ENCODE data around the gene CFAP77. TPM values are rescaled to one million over a fixed set of nuclear protein-coding genes. Genes with fewer than 3 reads are reported as not detected.
"Not testable (repeated sequence)": the region's sequence is repeated elsewhere in the genome, so short reads cannot be mapped to it uniquely, and the experiment has no call there.

Gene CFAP77
- total RNA-seq, 2 donors from 2014 or later = not detected

- no peaks in the 10 kb centered on the region for H3K9me3 Mint-ChIP-seq
- no peaks in the 10 kb centered on the region for H3K4me1 Mint-ChIP-seq
These were observed 146.2 kb downstream of the CFAP77 start for GRCh38 chr9:132556235-132556634.

GRCh38 chr9:132556714-132557113 is 146.7 kb downstream of the CFAP77 start:
- Mint-ChIP-seq H3K4me3 (no peak overlapping the region), H3K9me3 (no peaks in the 10 kb centered on the region), H3K4me1 (no peaks in the 10 kb centered on the region), H3K27me3 (peaks cover 26% of the 10 kb centered on the region), H3K27ac (no peak overlapping the region), H3K36me3 (ENCODE audit: low read depth) (no peaks in the 10 kb centered on the region)
- ATAC-seq (replicated peaks) = no peak

More at GRCh38 chr9:132556235-132556634, 146.2 kb downstream of the CFAP77 start:
- no peak for ATAC-seq (replicated peaks)
- Mint-ChIP-seq H3K36me3 (ENCODE audit: low read depth) (no peaks in the 10 kb centered on the region), H3K4me3 (no peak overlapping the region), H3K27ac (no peak overlapping the region), H3K27me3 (peaks cover 26% of the 10 kb centered on the region)

- Mint-ChIP-seq H3K4me1 (no peaks in the 10 kb centered on the region), H3K9me3 (no peaks in the 10 kb centered on the region), H3K27me3 (peaks cover 26% of the 10 kb centered on the region), H3K27ac (no peak overlapping the region), H3K4me3 (no peak overlapping the region), H3K36me3 (ENCODE audit: low read depth) (no peaks in the 10 kb centered on the region)
- ATAC-seq (replicated peaks) = no peak
These were observed 147.1 kb downstream of the CFAP77 start for GRCh38 chr9:132557159-132557558.

- no peaks in the 10 kb centered on the region for H3K9me3 Mint-ChIP-seq
- no peaks in the 10 kb centered on the region for H3K36me3 Mint-ChIP-seq (ENCODE audit: low read depth)
- H3K27ac Mint-ChIP-seq = no peak overlapping the region
- peaks cover 26% of the 10 kb centered on the region for H3K27me3 Mint-ChIP-seq
- H3K4me1 Mint-ChIP-seq = no peaks in the 10 kb centered on the region
- no peak for ATAC-seq (replicated peaks)
- no peak overlapping the region for H3K4me3 Mint-ChIP-seq
These were observed 149.7 kb downstream of the CFAP77 start for GRCh38 chr9:132559711-132560110.

- H3K9me3 Mint-ChIP-seq = no peaks in the 10 kb centered on the region
- no peak for ATAC-seq (replicated peaks)
- H3K27ac Mint-ChIP-seq = no peak overlapping the region
- H3K27me3 Mint-ChIP-seq = peaks cover 20% of the 10 kb centered on the region
- H3K36me3 Mint-ChIP-seq (ENCODE audit: low read depth) = no peaks in the 10 kb centered on the region
- H3K4me1 Mint-ChIP-seq = no peaks in the 10 kb centered on the region
- H3K4me3 Mint-ChIP-seq = no peak overlapping the region
These were observed 150.7 kb downstream of the CFAP77 start for GRCh38 chr9:132560616-132561202.

GRCh38 chr9:132562306-132562573 is 152.2 kb downstream of the CFAP77 start:
- Mint-ChIP-seq H3K27me3 (peaks cover 21% of the 10 kb centered on the region), H3K4me1 (no peaks in the 10 kb centered on the region), H3K27ac (no peak overlapping the region), H3K4me3 (no peak overlapping the region), H3K9me3 (no peaks in the 10 kb centered on the region), H3K36me3 (ENCODE audit: low read depth) (no peaks in the 10 kb centered on the region)
- ATAC-seq (replicated peaks) = no peak

GRCh38 chr9:132564526-132564925 is 154.5 kb downstream of the CFAP77 start:
- peaks cover 19% of the 10 kb centered on the region for H3K27me3 Mint-ChIP-seq
- H3K36me3 Mint-ChIP-seq (ENCODE audit: low read depth) = no peaks in the 10 kb centered on the region

GRCh38 chr9:132568787-132569186 is 158.8 kb downstream of the CFAP77 start:
- ATAC-seq (replicated peaks); H3K4me1 Mint-ChIP-seq; H3K4me3 Mint-ChIP-seq; H3K27ac Mint-ChIP-seq; H3K9me3 Mint-ChIP-seq; H3K36me3 Mint-ChIP-seq (ENCODE audit: low read depth): not testable (repeated sequence)
- peaks cover 22% of the 10 kb centered on the region for H3K27me3 Mint-ChIP-seq

More at GRCh38 chr9:132564526-132564925, 154.5 kb downstream of the CFAP77 start:
- Mint-ChIP-seq H3K4me1 (no peaks in the 10 kb centered on the region), H3K9me3 (no peaks in the 10 kb centered on the region), H3K4me3 (no peak overlapping the region), H3K27ac (no peak overlapping the region)
- no peak for ATAC-seq (replicated peaks)

- Mint-ChIP-seq H3K27ac (no peak overlapping the region), H3K4me3 (no peak overlapping the region), H3K4me1 (no peaks in the 10 kb centered on the region), H3K36me3 (ENCODE audit: low read depth) (no peaks in the 10 kb centered on the region), H3K9me3 (no peaks in the 10 kb centered on the region), H3K27me3 (peaks cover 37% of the 10 kb centered on the region)
- no peak for ATAC-seq (replicated peaks)
These were observed 162.0 kb downstream of the CFAP77 start for GRCh38 chr9:132571806-132572600.

- Mint-ChIP-seq H3K27ac (no peak overlapping the region), H3K9me3 (no peaks in the 10 kb centered on the region), H3K27me3 (peaks cover 39% of the 10 kb centered on the region), H3K4me3 (no peak overlapping the region), H3K4me1 (no peaks in the 10 kb centered on the region), H3K36me3 (ENCODE audit: low read depth) (no peaks in the 10 kb centered on the region)
- ATAC-seq (replicated peaks) = no peak
These were observed 162.9 kb downstream of the CFAP77 start for GRCh38 chr9:132572921-132573320.

- H3K9me3 Mint-ChIP-seq = no peaks in the 10 kb centered on the region
- ATAC-seq (replicated peaks) = peak; percentile 69
- no peaks in the 10 kb centered on the region for H3K4me1 Mint-ChIP-seq
- H3K4me3 Mint-ChIP-seq = no peak overlapping the region
- H3K27me3 Mint-ChIP-seq = peaks cover 46% of the 10 kb centered on the region
- H3K36me3 Mint-ChIP-seq (ENCODE audit: low read depth) = no peaks in the 10 kb centered on the region
- H3K27ac Mint-ChIP-seq = no peak overlapping the region
These were observed 165.1 kb downstream of the CFAP77 start for GRCh38 chr9:132575005-132575609.

GRCh38 chr9:132575811-132576210 is 165.8 kb downstream of the CFAP77 start:
- Mint-ChIP-seq H3K36me3 (ENCODE audit: low read depth) (no peaks in the 10 kb centered on the region), H3K4me1 (no peaks in the 10 kb centered on the region), H3K9me3 (no peaks in the 10 kb centered on the region), H3K27me3 (peaks cover 46% of the 10 kb centered on the region), H3K4me3 (no peak overlapping the region), H3K27ac (no peak overlapping the region)
- no peak for ATAC-seq (replicated peaks)

GRCh38 chr9:132577119-132577518 is 167.1 kb downstream of the CFAP77 start:
- Mint-ChIP-seq H3K36me3 (ENCODE audit: low read depth) (peaks cover 6% of the 10 kb centered on the region), H3K27me3 (peaks cover 45% of the 10 kb centered on the region), H3K9me3 (no peaks in the 10 kb centered on the region), H3K4me1 (no peaks in the 10 kb centered on the region), H3K4me3 (no peak overlapping the region), H3K27ac (no peak overlapping the region)
- no peak for ATAC-seq (replicated peaks)

GRCh38 chr9:132578367-132578932 is 168.4 kb downstream of the CFAP77 start:
- Mint-ChIP-seq H3K27me3 (peaks cover 47% of the 10 kb centered on the region), H3K27ac (no peak overlapping the region), H3K9me3 (no peaks in the 10 kb centered on the region), H3K36me3 (ENCODE audit: low read depth) (peaks cover 6% of the 10 kb centered on the region), H3K4me3 (no peak overlapping the region), H3K4me1 (no peaks in the 10 kb centered on the region)
- ATAC-seq (replicated peaks) = no peak

- Mint-ChIP-seq H3K4me1 (no peaks in the 10 kb centered on the region), H3K27ac (no peak overlapping the region), H3K4me3 (no peak overlapping the region), H3K9me3 (no peaks in the 10 kb centered on the region), H3K36me3 (ENCODE audit: low read depth) (peaks cover 6% of the 10 kb centered on the region), H3K27me3 (peaks cover 47% of the 10 kb centered on the region)
- ATAC-seq (replicated peaks) = no peak
These were observed 169.4 kb downstream of the CFAP77 start for GRCh38 chr9:132579427-132579798.

Data from activated T-helper 17 cell treated with anti-CD3 and anti-CD28 coated beads, Interleukin-2, amount 50 U/mL, for 72 hours (primary cell).